ENCODE results near the gene GJB2. TPM values are rescaled to one million over a fixed set of nuclear protein-coding genes. Genes with fewer than 3 reads are reported as not detected.

GJB2 gene
- total RNA-seq, 1 donor from 2014 or later: not detected

DNA sequence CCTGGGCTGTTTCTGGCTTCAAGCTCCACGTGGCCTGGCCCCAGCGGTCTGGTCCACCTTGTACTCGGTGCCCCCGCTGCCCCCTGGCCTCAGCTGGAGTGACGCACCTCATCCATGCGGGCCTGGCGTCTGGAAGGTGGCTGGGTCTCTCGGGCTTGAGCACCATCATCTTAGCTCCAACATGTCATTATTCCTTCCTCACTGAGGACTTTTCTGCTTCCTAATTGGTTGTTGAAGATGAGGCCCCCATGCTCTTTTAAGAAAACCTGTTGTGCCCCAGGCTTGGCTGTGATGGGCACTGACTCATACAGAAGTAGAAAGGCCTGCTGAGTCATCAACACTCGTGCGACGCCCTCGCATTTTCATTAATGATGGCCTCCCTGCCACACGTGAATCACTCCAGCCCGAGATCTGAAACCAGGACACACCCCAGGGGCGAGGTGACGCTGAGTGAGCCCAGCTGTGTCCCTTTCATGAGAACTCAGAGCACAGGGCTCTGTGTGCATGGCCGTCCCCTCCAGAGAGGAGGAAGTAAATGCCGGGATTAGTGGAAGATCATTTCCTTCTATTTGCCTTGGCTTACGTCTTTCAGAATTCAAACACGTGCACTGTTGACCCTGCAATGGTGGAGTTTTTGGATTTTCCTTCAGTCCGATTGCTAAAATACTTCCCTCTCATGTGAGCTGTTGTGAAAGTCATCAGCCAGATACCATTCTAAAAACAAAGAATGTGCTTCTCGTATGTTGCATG is 17.9 kb downstream of the GJB2 start:
- Mint-ChIP-seq H3K4me3 (ENCODE audit: unreplicated experiment) (no peak overlapping the region), H3K27ac (ENCODE audit: unreplicated experiment) (no peak overlapping the region), H3K27me3 (ENCODE audit: unreplicated experiment) (peaks cover 3% of the 10 kb centered on the region), H3K9me3 (ENCODE audit: unreplicated experiment) (peaks cover 5% of the 10 kb centered on the region), H3K4me1 (ENCODE audit: low read depth, unreplicated experiment) (no peaks in the 10 kb centered on the region), H3K36me3 (ENCODE audit: unreplicated experiment) (peaks cover 4% of the 10 kb centered on the region)
- TF ChIP-seq, protein P1, sequence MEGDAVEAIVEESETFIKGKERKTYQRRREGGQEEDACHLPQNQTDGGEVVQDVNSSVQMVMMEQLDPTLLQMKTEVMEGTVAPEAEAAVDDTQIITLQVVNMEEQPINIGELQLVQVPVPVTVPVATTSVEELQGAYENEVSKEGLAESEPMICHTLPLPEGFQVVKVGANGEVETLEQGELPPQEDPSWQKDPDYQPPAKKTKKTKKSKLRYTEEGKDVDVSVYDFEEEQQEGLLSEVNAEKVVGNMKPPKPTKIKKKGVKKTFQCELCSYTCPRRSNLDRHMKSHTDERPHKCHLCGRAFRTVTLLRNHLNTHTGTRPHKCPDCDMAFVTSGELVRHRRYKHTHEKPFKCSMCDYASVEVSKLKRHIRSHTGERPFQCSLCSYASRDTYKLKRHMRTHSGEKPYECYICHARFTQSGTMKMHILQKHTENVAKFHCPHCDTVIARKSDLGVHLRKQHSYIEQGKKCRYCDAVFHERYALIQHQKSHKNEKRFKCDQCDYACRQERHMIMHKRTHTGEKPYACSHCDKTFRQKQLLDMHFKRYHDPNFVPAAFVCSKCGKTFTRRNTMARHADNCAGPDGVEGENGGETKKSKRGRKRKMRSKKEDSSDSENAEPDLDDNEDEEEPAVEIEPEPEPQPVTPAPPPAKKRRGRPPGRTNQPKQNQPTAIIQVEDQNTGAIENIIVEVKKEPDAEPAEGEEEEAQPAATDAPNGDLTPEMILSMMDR (IDR thresholded peaks at IDR 0.05; ENCODE audit: partially characterized antibody, unreplicated experiment): no peak
- DNase-seq: no peak

DNA sequence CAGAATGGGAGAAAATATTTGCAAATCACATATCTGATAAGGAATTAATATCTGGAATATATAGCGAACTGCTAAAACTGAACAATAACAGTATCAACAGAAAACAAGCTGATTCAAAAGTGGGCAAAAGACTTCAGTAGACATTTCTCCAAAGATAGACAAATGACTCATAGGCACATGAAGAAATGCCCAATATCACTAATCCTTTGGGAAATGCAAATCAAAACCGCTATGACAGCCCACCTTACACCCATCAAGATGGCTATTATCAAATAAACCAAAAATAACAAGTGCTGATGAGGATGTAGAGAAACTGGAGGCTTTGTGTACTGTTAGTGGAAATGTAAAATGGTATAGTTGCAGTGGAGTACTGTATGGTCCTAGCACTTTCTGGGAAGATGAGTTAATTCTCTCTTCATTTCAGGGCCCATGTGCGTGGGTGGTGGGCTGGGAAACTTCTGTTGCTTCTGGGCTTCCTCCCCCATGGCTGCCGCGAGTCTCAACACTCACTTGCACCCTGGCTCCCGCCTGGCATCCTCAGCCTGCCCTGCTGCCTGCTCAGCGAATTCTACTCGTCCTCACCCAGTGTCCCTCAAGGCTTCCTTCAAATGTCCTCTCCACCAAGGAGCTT is 19.5 kb downstream of the GJB2 start:
- H3K36me3 Mint-ChIP-seq (ENCODE audit: unreplicated experiment): peaks cover 4% of the 10 kb centered on the region
- peaks cover 6% of the 10 kb centered on the region for H3K9me3 Mint-ChIP-seq (ENCODE audit: unreplicated experiment)
- H3K4me1 Mint-ChIP-seq (ENCODE audit: low read depth, unreplicated experiment): no peaks in the 10 kb centered on the region
- TF ChIP-seq, protein P1 (IDR thresholded peaks at IDR 0.05; ENCODE audit: partially characterized antibody, unreplicated experiment): no peak
- DNase-seq: no peak
- no peak overlapping the region for H3K27ac Mint-ChIP-seq (ENCODE audit: unreplicated experiment)
- H3K27me3 Mint-ChIP-seq (ENCODE audit: unreplicated experiment): peaks cover 1% of the 10 kb centered on the region
- H3K4me3 Mint-ChIP-seq (ENCODE audit: unreplicated experiment): no peak overlapping the region

DNA sequence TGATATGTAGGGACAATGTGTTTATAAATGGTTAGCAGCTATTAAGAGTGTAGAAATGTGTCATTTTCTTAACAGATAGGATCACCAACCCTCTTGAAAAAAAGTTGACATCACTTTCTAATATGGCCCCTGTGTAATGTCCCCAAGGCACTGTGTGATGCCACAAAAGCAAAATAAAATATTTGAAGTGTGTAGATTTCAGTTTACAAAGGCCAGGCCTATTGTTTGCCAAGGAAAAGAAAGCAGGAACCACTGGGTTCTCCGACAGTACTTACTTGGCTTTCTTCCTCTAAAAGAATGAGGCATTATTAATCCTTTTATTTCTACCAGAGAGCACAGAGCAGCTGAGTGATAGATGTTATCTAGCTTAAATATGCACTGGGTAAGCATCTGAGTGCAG is 21.4 kb downstream of the GJB2 start:
- Mint-ChIP-seq H3K27me3 (ENCODE audit: unreplicated experiment) (peaks cover 1% of the 10 kb centered on the region), H3K4me1 (ENCODE audit: low read depth, unreplicated experiment) (no peaks in the 10 kb centered on the region), H3K36me3 (ENCODE audit: unreplicated experiment) (no peaks in the 10 kb centered on the region), H3K9me3 (ENCODE audit: unreplicated experiment) (peaks cover 2% of the 10 kb centered on the region), H3K27ac (ENCODE audit: unreplicated experiment) (no peak overlapping the region), H3K4me3 (ENCODE audit: unreplicated experiment) (no peak overlapping the region)
- no peak for DNase-seq
- TF ChIP-seq, protein P1 (IDR thresholded peaks at IDR 0.05; ENCODE audit: partially characterized antibody, unreplicated experiment): no peak

DNA sequence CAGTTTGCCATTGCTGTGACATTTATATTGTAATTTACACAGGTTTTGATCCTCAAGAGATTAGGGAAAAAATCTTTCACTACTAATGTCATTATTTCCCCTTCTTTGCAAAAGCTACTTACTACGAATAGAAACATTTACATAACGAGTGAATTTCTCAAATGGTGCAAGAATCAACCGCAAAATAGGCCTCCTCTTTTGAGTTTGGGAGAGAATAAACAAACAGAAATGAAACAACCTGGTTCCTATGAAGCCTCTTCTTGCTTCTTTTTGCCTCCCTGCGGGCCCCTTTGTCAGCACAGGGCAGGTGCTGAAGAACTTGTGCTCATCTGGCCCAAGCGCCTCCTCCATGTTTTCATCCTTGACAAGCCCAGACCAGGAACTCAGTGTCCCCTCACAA is 21.8 kb downstream of the GJB2 start:
- Mint-ChIP-seq H3K27ac (ENCODE audit: unreplicated experiment) (no peak overlapping the region), H3K4me1 (ENCODE audit: low read depth, unreplicated experiment) (no peaks in the 10 kb centered on the region), H3K27me3 (ENCODE audit: unreplicated experiment) (peaks cover 1% of the 10 kb centered on the region), H3K36me3 (ENCODE audit: unreplicated experiment) (no peaks in the 10 kb centered on the region), H3K4me3 (ENCODE audit: unreplicated experiment) (no peak overlapping the region), H3K9me3 (ENCODE audit: unreplicated experiment) (peaks cover 2% of the 10 kb centered on the region)
- TF ChIP-seq, protein P1 (IDR thresholded peaks at IDR 0.05; ENCODE audit: partially characterized antibody, unreplicated experiment): no peak
- DNase-seq: no peak

DNA sequence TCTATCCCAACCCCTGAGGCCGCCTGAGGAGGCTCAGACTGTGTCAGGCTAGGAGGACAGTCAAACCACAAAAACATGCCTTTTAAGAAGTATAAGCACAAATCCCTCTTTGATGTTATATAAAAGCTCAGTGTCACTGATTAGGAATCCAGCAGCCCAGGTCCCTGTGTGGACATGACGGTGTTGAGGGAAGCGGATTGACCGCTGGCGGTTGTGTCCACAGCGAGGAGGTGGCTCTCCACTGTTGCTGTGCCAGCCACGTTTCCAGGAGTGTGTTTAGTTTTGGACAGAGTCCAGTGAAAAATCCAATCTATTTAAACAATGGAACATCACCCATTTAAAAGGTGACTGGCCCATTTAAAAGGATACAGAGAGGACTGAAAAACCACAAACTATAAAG is 24.3 kb downstream of the GJB2 start:
- Mint-ChIP-seq H3K27me3 (ENCODE audit: unreplicated experiment) (no peaks in the 10 kb centered on the region), H3K27ac (ENCODE audit: unreplicated experiment) (no peak overlapping the region), H3K36me3 (ENCODE audit: unreplicated experiment) (no peaks in the 10 kb centered on the region), H3K9me3 (ENCODE audit: unreplicated experiment) (peaks cover 2% of the 10 kb centered on the region), H3K4me1 (ENCODE audit: low read depth, unreplicated experiment) (no peaks in the 10 kb centered on the region), H3K4me3 (ENCODE audit: unreplicated experiment) (no peak overlapping the region)
- TF ChIP-seq, protein P1 (IDR thresholded peaks at IDR 0.05; ENCODE audit: partially characterized antibody, unreplicated experiment): no peak
- no peak for DNase-seq

Data from glutamatergic neuron (in vitro differentiated cells).